ENCODE data around the gene ANGEL1.

Gene ANGEL1

GRCh38 chr14:76763096-76764041, 49.3 kb downstream of the ANGEL1 start:
- no peak for DNase-seq

GRCh38 chr14:76762411-76763095, 50.1 kb downstream of the ANGEL1 start:
- DNase-seq: no peak

- DNase-seq: peak; percentile 47
These were observed 50.7 kb downstream of the ANGEL1 start for GRCh38 chr14:76761960-76762410.

- peak; percentile 82 for DNase-seq
These were observed 51.3 kb downstream of the ANGEL1 start, which contains the start of gene VASH1 for GRCh38 chr14:76761136-76761959. Gene VASH1, plus strand, starts transcription at chr14:76761468. Its CDS starts 1,354 bp downstream, at chr14:76762822.

GRCh38 chr14:76760331-76761135, 52.1 kb downstream of the ANGEL1 start:
- peak; percentile 20 for DNase-seq

- DNase-seq: peak; percentile 22
These were observed 53.1 kb downstream of the ANGEL1 start for GRCh38 chr14:76759589-76759988.

GRCh38 chr14:76756371-76756750, 56.3 kb downstream of the ANGEL1 start:
- DNase-seq: no peak

GRCh38 chr14:76755610-76756370, 56.9 kb downstream of the ANGEL1 start:
- DNase-seq: no peak

GRCh38 chr14:76754586-76754985, 58.1 kb downstream of the ANGEL1 start:
- DNase-seq: no peak

GRCh38 chr14:76753541-76754198, 59.0 kb downstream of the ANGEL1 start:
- no peak for DNase-seq

GRCh38 chr14:76752744-76753143, 59.9 kb downstream of the ANGEL1 start:
- no peak for DNase-seq

- DNase-seq: no peak
These were observed 69.7 kb downstream of the ANGEL1 start for GRCh38 chr14:76742966-76743365.

- DNase-seq: no peak
These were observed 70.5 kb downstream of the ANGEL1 start for GRCh38 chr14:76742185-76742584.

- DNase-seq: no peak
These were observed 71.6 kb downstream of the ANGEL1 start for GRCh38 chr14:76741074-76741473.
